Subcutaneous adipose tissue (tissue), 4 donors: ENCODE measurements around the gene ZNF473. TPM values are rescaled to one million over a fixed set of nuclear protein-coding genes. Genes with fewer than 3 reads are reported as not detected.

Experiments
- total RNA-seq, 4 donors: library from RNA; depleted of rRNA; stranded (reverse); fragments of >200 nt; gene quantifications; one replicate each; pipeline ENCODE4 v1.1.0, GENCODE V29; 2016
- TF ChIP-seq, protein P1 (sequence below): fragments of 450-650 bp; IDR thresholded peaks from one replicate; pipeline ENCODE4 v1.5.1; 2016; ENCODE audit warnings: low read depth, mild to moderate bottlenecking, control low read depth, antibody characterized with exemption, moderate library complexity

ZNF473 gene
- total RNA-seq, 4 donors from 2014 or later = 8.0 to 12.4 (median 9.5) TPM

DNA sequence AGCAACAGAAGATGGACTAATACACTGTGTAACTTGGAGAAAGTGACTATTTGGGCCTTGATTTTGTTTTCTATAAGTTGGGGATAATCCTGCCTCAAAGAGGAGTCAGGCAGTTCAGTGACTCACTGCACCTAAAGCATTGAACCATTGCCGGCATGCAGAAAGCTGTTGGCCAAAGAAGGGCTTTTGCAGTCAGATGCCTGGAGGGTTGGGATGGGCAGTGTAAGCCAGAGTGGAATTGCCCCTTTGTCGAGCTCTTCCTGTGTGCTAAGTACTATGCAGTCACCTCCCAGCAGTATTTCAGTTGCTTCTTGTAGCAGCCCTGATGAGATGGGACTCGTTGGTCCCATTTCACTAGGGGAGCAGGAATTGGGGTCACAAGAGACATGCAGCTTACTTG, 11.1 kb downstream of the ZNF473 start:
- TF ChIP-seq, protein P1, sequence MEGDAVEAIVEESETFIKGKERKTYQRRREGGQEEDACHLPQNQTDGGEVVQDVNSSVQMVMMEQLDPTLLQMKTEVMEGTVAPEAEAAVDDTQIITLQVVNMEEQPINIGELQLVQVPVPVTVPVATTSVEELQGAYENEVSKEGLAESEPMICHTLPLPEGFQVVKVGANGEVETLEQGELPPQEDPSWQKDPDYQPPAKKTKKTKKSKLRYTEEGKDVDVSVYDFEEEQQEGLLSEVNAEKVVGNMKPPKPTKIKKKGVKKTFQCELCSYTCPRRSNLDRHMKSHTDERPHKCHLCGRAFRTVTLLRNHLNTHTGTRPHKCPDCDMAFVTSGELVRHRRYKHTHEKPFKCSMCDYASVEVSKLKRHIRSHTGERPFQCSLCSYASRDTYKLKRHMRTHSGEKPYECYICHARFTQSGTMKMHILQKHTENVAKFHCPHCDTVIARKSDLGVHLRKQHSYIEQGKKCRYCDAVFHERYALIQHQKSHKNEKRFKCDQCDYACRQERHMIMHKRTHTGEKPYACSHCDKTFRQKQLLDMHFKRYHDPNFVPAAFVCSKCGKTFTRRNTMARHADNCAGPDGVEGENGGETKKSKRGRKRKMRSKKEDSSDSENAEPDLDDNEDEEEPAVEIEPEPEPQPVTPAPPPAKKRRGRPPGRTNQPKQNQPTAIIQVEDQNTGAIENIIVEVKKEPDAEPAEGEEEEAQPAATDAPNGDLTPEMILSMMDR = no peak

DNA sequence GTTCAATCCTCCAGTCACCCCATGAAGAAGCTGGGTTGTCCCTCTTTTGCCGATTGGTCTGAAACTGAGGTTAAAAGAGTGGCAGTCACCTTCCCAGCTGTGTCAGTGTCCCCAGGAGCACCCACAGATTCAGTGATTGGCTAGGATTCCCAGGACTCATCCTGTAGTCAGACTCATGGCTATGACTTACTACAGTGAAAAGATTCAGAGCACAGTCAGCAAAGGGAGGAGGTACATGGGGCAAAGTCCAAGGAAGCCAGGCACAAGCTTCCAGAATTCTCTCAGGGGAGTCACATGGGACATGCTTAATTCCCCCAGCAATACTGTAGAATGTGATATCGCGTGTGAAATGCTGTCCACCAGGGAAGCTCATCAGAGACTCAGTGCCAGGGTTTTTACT, 14.2 kb downstream of the ZNF473 start:
- TF ChIP-seq, protein P1 = no peak

DNA sequence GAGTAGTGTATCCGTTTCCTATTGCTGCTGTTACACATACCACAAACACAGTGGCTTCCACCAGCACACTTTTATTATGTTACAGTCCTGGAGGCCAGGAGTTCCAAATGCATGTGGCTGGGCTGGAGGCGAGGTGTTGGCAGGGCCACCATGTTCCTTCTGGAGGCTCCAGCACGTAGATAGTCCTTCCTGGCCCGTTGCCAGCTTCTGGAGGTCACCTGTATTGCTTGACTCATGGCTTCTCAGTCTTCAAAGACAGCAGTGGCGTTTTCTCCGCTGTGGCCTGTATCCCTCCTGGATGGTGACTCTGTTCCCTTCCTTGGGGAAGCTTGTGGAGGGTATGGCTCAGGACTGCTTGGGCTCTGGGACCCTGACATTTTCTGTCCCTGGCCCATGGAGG, 15.2 kb downstream of the ZNF473 start:
- TF ChIP-seq, protein P1 = no peak

DNA sequence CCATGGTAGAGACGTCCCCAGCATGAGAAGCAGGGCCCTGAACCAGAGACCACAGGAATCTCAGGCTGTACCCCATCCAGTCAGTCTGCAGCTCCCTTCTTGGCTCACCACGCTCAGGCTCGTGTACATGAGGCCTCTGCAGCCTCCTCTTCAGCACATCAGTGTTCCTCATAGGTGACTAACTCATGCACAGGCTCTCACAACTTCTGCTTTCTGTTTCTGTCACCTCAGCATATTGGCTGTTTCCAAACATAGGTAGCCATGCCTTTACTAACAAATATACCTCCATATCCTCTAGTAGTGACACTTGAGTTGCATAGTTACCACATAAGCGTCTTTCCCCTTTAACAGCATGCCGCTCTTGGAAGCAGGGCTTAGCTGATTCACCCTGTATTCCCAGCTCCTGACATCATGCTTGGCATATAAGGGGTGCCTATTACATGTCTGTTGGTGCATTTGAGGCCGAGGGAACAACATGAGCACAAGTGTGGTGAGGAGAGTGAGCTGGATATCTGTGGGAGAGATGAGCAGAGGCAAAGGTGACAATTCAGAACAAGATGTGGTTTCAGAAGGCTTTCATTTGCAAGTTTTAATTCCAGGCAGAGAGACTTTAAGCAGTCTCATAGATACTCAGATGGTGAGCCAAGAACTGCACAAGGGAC, 16.7 kb downstream of the ZNF473 start:
- TF ChIP-seq, protein P1 = no peak

DNA sequence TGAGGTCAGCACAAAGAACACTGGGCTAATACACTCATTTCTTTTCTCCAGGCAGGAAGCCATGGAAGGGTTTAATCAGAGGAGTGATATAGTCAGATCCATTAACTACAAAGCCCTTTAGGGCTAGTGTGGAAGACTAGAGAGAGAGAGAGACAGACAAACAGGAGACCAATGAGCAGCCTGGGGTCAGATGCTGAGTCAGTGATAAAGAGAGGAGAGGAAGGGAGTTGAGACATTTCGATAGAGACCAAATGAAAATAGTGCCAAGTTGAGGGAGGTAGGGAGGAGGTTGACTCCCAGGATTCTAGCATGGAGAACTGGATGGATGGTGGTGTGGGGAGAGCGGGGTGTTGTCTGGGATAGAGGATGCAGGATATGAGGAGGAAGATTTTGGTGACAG, 18.2 kb downstream of the ZNF473 start:
- TF ChIP-seq, protein P1 = no peak

DNA sequence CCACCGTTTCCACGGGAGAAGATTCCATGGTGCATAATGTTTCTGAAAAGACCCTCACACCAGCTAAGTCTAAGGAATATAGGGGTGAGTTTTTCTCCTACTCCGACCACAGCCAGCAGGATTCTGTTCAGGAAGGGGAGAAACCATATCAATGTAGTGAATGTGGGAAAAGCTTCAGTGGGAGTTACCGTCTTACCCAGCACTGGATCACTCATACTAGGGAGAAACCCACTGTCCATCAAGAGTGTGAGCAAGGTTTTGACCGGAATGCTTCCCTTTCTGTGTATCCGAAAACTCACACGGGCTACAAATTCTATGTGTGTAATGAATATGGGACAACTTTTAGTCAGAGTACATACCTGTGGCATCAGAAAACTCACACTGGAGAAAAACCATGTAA, 19.1 kb downstream of the ZNF473 start:
- TF ChIP-seq, protein P1 = no peak

DNA sequence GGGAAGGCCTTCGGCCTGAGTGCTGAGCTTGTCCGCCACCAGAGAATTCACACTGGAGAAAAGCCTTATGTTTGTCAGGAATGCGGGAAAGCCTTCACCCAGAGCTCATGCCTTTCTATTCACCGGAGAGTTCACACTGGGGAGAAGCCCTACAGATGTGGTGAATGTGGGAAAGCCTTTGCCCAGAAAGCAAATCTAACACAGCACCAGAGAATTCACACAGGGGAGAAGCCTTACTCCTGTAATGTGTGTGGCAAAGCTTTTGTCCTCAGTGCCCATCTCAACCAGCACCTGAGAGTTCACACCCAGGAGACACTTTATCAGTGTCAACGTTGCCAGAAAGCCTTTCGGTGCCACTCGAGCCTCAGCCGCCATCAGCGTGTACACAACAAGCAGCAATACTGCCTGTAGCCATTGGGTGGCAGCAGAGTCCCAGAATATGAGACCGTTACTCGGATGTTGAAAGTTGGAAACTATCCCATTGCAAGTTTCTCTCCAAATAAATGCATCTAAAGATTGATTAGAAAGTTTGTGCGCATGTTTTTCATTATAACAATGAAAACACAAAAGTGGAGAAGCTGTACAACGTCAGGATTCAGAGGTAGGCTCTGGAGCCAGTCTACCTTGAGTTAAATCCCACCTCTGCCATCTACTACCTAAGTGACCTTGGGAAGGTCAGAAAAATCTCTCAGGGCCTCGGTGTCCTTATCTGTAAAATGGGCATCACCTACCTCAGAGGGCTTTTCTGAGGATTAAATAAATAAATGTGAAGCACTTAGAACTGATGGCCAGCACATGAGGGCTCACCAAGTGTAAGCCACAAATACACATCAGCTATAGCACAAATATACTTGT, 21.1 kb downstream of the ZNF473 start:
- TF ChIP-seq, protein P1 = no peak
